Caco-2 (cell line): Measurements from ENCODE around the gene AMHR2. TPM values are rescaled to one million over a fixed set of nuclear protein-coding genes. Genes with fewer than 3 reads are reported as not detected.
A peak's percentile ranks its signal among the peaks of the same experiment; 100 is the strongest.
"Not testable (repeated sequence)": the region's sequence is repeated elsewhere in the genome, so short reads cannot be mapped to it uniquely, and the experiment has no call there.

ENCODE experiments used
- BruUV-seq: library from RNA; stranded (reverse); fragments of 400-500 nt; replicated peaks from 2 replicates; lab custom pipeline; 2021; lab: Mats Ljungman, UMichigan
- CTCF ChIA-PET: fragments of 300-600 bp; sonication (Branson Sonifier 250); formaldehyde crosslinking; loops from one replicate; lab custom pipeline; 2022; ENCODE audit warnings: antibody characterized with exemption; lab: Charles Lee
- POLR2A ChIA-PET: fragments of 300-600 bp; sonication (Branson Sonifier 250); formaldehyde crosslinking; loops from one replicate; lab custom pipeline; 2022; ENCODE audit warnings: antibody characterized with exemption; lab: Charles Lee
- DNase-seq, 2 experiments: peaks; one replicate each; pipeline versions ENCODE4 v3.0.0 to v3.0.0-alpha.2; 2020 to 2022
- H3K27me3 ChIP-seq: replicated peaks from 2 replicates; pipeline ENCODE4 v1.6.0; 2011; ENCODE audit warnings: low read length; ENCODE audit not compliant: control insufficient read depth, insufficient read depth
- H3K36me3 ChIP-seq: 2 replicates; pipeline ENCODE4 v1.5.1; 2011; ENCODE audit warnings: low read length; ENCODE audit not compliant: control insufficient read depth, insufficient read depth
- H3K4me1 ChIP-seq: fragments of 250-450 bp; sonication (Bioruptor Pico); 2 replicates; pipeline ENCODE4 v1.5.1; 2020; ENCODE audit warnings: mild to moderate bottlenecking
- H3K4me3 ChIP-seq: 2 replicates; pipeline ENCODE4 v1.5.1; 2011; ENCODE audit warnings: low read depth, mild to moderate bottlenecking, control low read depth, low read length
- H3K9me3 ChIP-seq: fragments of 250-450 bp; sonication (Bioruptor Pico); 2 replicates; pipeline ENCODE4 v1.5.1; 2020; ENCODE audit warnings: mild to moderate bottlenecking, moderate library complexity
- H3K27ac Mint-ChIP-seq: one replicate; pipeline ENCODE4 v1.8.0; 2022; ENCODE audit warnings: mixed read lengths; ENCODE audit not compliant: unreplicated experiment
- H3K27me3 Mint-ChIP-seq: one replicate; pipeline ENCODE4 v1.8.0; 2022; ENCODE audit warnings: mixed read lengths; ENCODE audit not compliant: insufficient read depth, unreplicated experiment
- H3K36me3 Mint-ChIP-seq: one replicate; pipeline ENCODE4 v1.8.0; 2022; ENCODE audit warnings: mild to moderate bottlenecking, mixed read lengths; ENCODE audit not compliant: insufficient read depth, unreplicated experiment
- H3K4me1 Mint-ChIP-seq: one replicate; pipeline ENCODE4 v1.8.0; 2022; ENCODE audit warnings: low read depth, mixed read lengths; ENCODE audit not compliant: unreplicated experiment
- H3K4me3 Mint-ChIP-seq: one replicate; pipeline ENCODE4 v1.8.0; 2022; ENCODE audit warnings: mild to moderate bottlenecking, moderate library complexity, mixed read lengths; ENCODE audit not compliant: unreplicated experiment
- H3K9me3 Mint-ChIP-seq: one replicate; pipeline ENCODE4 v1.8.0; 2022; ENCODE audit warnings: mixed read lengths; ENCODE audit not compliant: unreplicated experiment
- CTCF ChIP-seq, 2 experiments: fragments of 200-600 bp in 1 of 2; IDR thresholded peaks; 1 replicate in 1 of 2; 2 replicates in 1 of 2; pipeline versions ENCODE4 v1.5.1 to v1.8.0; 2011 to 2022; ENCODE audit warnings: antibody characterized with exemption in 1 of 2, control low read depth in 1 of 2, inconsistent platforms in 1 of 2, low read depth in 1 of 2, low read length in 1 of 2, mild to moderate bottlenecking in 1 of 2, moderate library complexity in 1 of 2; ENCODE audit not compliant: insufficient read depth in 1 of 2, severe bottlenecking in 1 of 2, unreplicated experiment in 1 of 2
- intact Hi-C: fragments of 100-400 bp; cut with micrococcal nuclease; formaldehyde crosslinking; loops from one replicate; pipeline ENCODE4 v1.10.0; 2022; ENCODE audit not compliant: unreplicated experiment
- total RNA-seq: library from RNA; stranded (reverse); gene quantifications from 2 replicates; pipeline ENCODE4 v1.2.3, GENCODE V29; 2022

Gene AMHR2
- total RNA-seq, 1 experiment from 2014 or later: 0.48 TPM

GRCh38 chr12:53381731-53382630, 41.7 kb upstream of the AMHR2 start:
- no peak overlapping the region for H3K4me3 Mint-ChIP-seq

GRCh38 chr12:53383258-53383657, 40.4 kb upstream of the AMHR2 start:
- intact Hi-C loops: loop anchor here (5.0 kb wide), 1 partner anchor 161 kb away; no protein-coding TSS in a partner anchor
- CTCF ChIA-PET: interaction anchor here (0.6 to 1.1 kb wide), 3 partner anchors 27 to 38 kb away, joined by 3 read pairs; no protein-coding TSS in a partner anchor
- Histone ChIP-seq H3K36me3 (peaks cover 5% of the 10 kb centered on the region; the same call in 1 of the 2 replicates), H3K9me3 (no peaks in the 10 kb centered on the region), H3K4me1 (peaks cover 18% of the 10 kb centered on the region), H3K4me3 (no peak overlapping the region), H3K27me3 (no peaks in the 10 kb centered on the region)
- TF ChIP-seq CTCF (IDR thresholded peaks at IDR 0.05; ENCODE audit: insufficient read depth in 1 of 2, low read depth in 1 of 2, low read length in 1 of 2, severe bottlenecking in 1 of 2, unreplicated experiment in 1 of 2): no peak
- Mint-ChIP-seq H3K36me3 (peaks cover 77% of the 10 kb centered on the region), H3K27me3 (no peaks in the 10 kb centered on the region), H3K9me3 (no peaks in the 10 kb centered on the region), H3K27ac (no peak overlapping the region), H3K4me1 (peaks cover 20% of the 10 kb centered on the region), H3K4me3 (peak overlapping the region; percentile 60)
- no TSS peak for BruUV-seq
- DNase-seq: no peak
- POLR2A ChIA-PET: interaction anchor here (0.6 kb wide), 2 partner anchors 21 to 51 kb away, joined by 4 to 8 read pairs; no protein-coding TSS in a partner anchor

More at GRCh38 chr12:53381731-53382630, 41.7 kb upstream of the AMHR2 start:
- peak in 1 of 2 experiments; percentile 45 for DNase-seq
- H3K9me3 ChIP-seq: no peaks in the 10 kb centered on the region
- H3K4me1 ChIP-seq: peaks cover 22% of the 10 kb centered on the region
- Mint-ChIP-seq H3K4me1 (peaks cover 16% of the 10 kb centered on the region), H3K36me3 (peaks cover 64% of the 10 kb centered on the region), H3K27me3 (no peaks in the 10 kb centered on the region), H3K9me3 (no peaks in the 10 kb centered on the region), H3K27ac (peak overlapping the region; percentile 96)
- H3K27me3 ChIP-seq: no peaks in the 10 kb centered on the region
- intact Hi-C loops: loop anchor here (1.0 to 5.0 kb wide), 2 partner anchors 30 to 160 kb away; no protein-coding TSS in a partner anchor
- H3K36me3 ChIP-seq: peaks cover 5% of the 10 kb centered on the region; the same call in 1 of the 2 replicates
- ChIA-PET CTCF (interaction anchor here (1.2 to 1.6 kb wide), 4 partner anchors 28 to 61 kb away, joined by 6 to 14 read pairs (median 7); partner anchors contain the start of gene AAAS), POLR2A (no interaction called here)
- H3K4me3 ChIP-seq: peak overlapping the region; percentile 41
- BruUV-seq: TSS peak; percentile 46
- TF ChIP-seq CTCF (IDR thresholded peaks at IDR 0.05; ENCODE audit: insufficient read depth in 1 of 2, low read depth in 1 of 2, low read length in 1 of 2, severe bottlenecking in 1 of 2, unreplicated experiment in 1 of 2): peak in 1 of 2 experiments; percentile 11

- H3K27me3 ChIP-seq, POLR2A ChIA-PET, H3K4me1 ChIP-seq, CTCF ChIA-PET, H3K4me3 ChIP-seq, H3K9me3 Mint-ChIP-seq, H3K4me3 Mint-ChIP-seq, DNase-seq, BruUV-seq, H3K27me3 Mint-ChIP-seq, H3K36me3 ChIP-seq, intact Hi-C loops, H3K27ac Mint-ChIP-seq, H3K9me3 ChIP-seq: not testable (repeated sequence)
- peaks cover 85% of the 10 kb centered on the region for H3K36me3 Mint-ChIP-seq
- H3K4me1 Mint-ChIP-seq: peaks cover 19% of the 10 kb centered on the region
Observed at GRCh38 chr12:53386381-53386780, 37.3 kb upstream of the AMHR2 start.
